HL-60/S4 treated with retinoic acid at 250 ng/mL for 4 days and 3 days (cell line): Measurements from ENCODE around the gene TSSC4.

Experiments used
- in situ Hi-C: fragments of 300-500 bp; cut with MboI; formaldehyde crosslinking; loops from 2 replicates; pipeline ENCODE4 v1.7.0; 2022; ENCODE audit warnings: low sequenced_read_pairs

The TSSC4 gene

GRCh38 chr11:2398664-2399355, 1.7 kb upstream of the TSSC4 start:
- in situ Hi-C loops, result no loop called here

GRCh38 chr11:2399488-2400068, 972 bp upstream of the TSSC4 start:
- in situ Hi-C loops, result loop anchor here (25.0 kb wide), 1 partner anchor 187 kb away; no protein-coding TSS in a partner anchor

- in situ Hi-C loops, result loop anchor here (25.0 kb wide), 1 partner anchor 189 kb away; no protein-coding TSS in a partner anchor
These were observed 349 bp downstream of the TSSC4 start for GRCh38 chr11:2400762-2401435.

- in situ Hi-C loops, result loop anchor here (25.0 kb wide), 1 partner anchor 189 kb away; no protein-coding TSS in a partner anchor
These were observed 960 bp downstream of the TSSC4 start for GRCh38 chr11:2401436-2401984.

GRCh38 chr11:2402106-2402505, 1.6 kb downstream of the TSSC4 start:
- in situ Hi-C loops, result loop anchor here (25.0 kb wide), 1 partner anchor 190 kb away; no protein-coding TSS in a partner anchor

GRCh38 chr11:2402890-2403645, 2.5 kb downstream of the TSSC4 start:
- in situ Hi-C loops, result loop anchor here (25.0 kb wide), 1 partner anchor 191 kb away; no protein-coding TSS in a partner anchor

- in situ Hi-C loops, result loop anchor here (25.0 kb wide), 1 partner anchor 192 kb away; no protein-coding TSS in a partner anchor
These were observed 4.2 kb downstream of the TSSC4 start for GRCh38 chr11:2404735-2405196.

GRCh38 chr11:2406451-2406850, 5.9 kb downstream of the TSSC4 start:
- in situ Hi-C loops, result loop anchor here (25.0 kb wide), 1 partner anchor 194 kb away; no protein-coding TSS in a partner anchor

GRCh38 chr11:2406878-2407410, 6.4 kb downstream of the TSSC4 start:
- in situ Hi-C loops, result loop anchor here (25.0 kb wide), 1 partner anchor 195 kb away; no protein-coding TSS in a partner anchor

GRCh38 chr11:2408671-2409070, 8.1 kb downstream of the TSSC4 start:
- in situ Hi-C loops, result loop anchor here (25.0 kb wide), 1 partner anchor 196 kb away; no protein-coding TSS in a partner anchor

GRCh38 chr11:2409126-2409525, 8.6 kb downstream of the TSSC4 start:
- in situ Hi-C loops, result loop anchor here (25.0 kb wide), 1 partner anchor 197 kb away; no protein-coding TSS in a partner anchor

GRCh38 chr11:2409611-2410468, 9.3 kb downstream of the TSSC4 start:
- in situ Hi-C loops, result loop anchor here (10.0 to 25.0 kb wide), 2 partner anchors 95 to 198 kb away; no protein-coding TSS in a partner anchor

GRCh38 chr11:2410616-2411015, 10.1 kb downstream of the TSSC4 start:
- in situ Hi-C loops, result loop anchor here (10.0 to 25.0 kb wide), 2 partner anchors 96 to 198 kb away; no protein-coding TSS in a partner anchor

GRCh38 chr11:2411446-2412305, 11.1 kb downstream of the TSSC4 start:
- in situ Hi-C loops, result loop anchor here (10.0 to 25.0 kb wide), 2 partner anchors 97 to 199 kb away; no protein-coding TSS in a partner anchor

- in situ Hi-C loops, result loop anchor here (10.0 to 25.0 kb wide), 2 partner anchors 98 to 200 kb away; no protein-coding TSS in a partner anchor
These were observed 11.8 kb downstream of the TSSC4 start for GRCh38 chr11:2412323-2412722.

GRCh38 chr11:2413742-2414579, 13.4 kb downstream of the TSSC4 start:
- in situ Hi-C loops, result loop anchor here (10.0 to 25.0 kb wide), 2 partner anchors 99 to 202 kb away; no protein-coding TSS in a partner anchor

- in situ Hi-C loops, result loop anchor here (10.0 to 25.0 kb wide), 2 partner anchors 100 to 202 kb away; no protein-coding TSS in a partner anchor
These were observed 14.1 kb downstream of the TSSC4 start for GRCh38 chr11:2414616-2415015.
